ENCODE data around the gene CACNA1F. TPM values are rescaled to one million over a fixed set of nuclear protein-coding genes. Genes with fewer than 3 reads are reported as not detected.

The CACNA1F gene
- total and polyA plus RNA-seq, 10 of the 15 experiments (the other 5 are each of a cell fraction or from before 2014, with no cell fraction given), result 0.01 to 0.32 (median 0.05) TPM; not detected in 5

DNA sequence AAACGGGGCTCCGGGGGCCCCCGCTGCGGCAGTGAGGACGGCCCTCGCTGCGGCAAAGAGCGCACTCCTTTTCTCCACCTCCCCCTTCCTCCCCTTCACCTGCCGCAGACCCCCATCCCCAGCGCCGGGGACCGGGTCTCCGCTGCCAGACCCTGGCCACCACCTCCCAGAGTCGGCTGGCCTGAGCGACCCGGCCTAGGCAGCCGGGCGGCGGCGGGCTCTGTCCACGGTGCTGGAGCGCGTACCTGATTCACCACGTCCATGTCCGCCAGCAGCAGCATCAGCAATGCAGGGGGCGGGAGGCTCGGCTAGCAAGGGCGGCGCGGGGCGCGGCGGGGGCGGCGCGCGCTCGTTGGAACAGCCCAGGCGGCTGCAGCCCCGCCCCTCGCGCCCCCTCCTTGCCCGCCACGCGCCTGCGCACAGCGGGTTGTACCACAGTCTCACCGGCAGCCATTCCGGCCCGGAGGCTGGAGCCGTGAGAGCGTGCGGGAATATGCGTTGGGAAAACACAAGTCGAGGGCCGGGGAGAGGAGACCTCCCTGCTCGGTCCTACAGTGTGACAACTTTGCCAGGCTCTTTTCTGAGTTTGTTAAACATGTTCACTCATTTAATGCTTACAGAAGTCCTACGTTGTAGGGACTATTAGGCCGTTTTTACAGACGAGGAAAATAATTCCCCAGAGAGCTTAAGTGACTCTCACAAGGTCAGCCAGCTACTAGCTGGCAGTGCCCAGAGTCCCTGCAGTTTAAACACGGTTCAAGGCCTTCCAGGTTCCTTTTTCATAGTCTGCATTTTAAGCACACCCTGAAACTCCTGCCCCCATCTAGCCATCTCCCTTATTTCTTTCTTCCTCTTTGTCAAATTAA lies 33.0 kb downstream of the CACNA1F start, which contains the start of gene SYP (continued):
- peak; percentile 69; the same call in 1 of the 2 replicates for TF ChIP-seq TAF1 (IDR thresholded peaks at IDR 0.05; ENCODE audit: borderline replicate concordance, low read depth, low read length)
- TF ChIP-seq MXI1 (IDR thresholded peaks at IDR 0.05; ENCODE audit: low read depth, low read length), result 0 out of 2 replicates have a peak, but pooled peaks have one; percentile 54
- TF ChIP-seq EGR1 (IDR thresholded peaks at IDR 0.05; ENCODE audit: borderline replicate concordance in 1 of 2, low read depth in 2 of 2, low read length in 2 of 2), result peak; percentile 42 to 87
- peak in 1 of 2 experiments; percentile 54; a peak in 1 of 4 replicates for TF ChIP-seq BHLHE40 (IDR thresholded peaks at IDR 0.05; ENCODE audit: borderline replicate concordance in 1 of 2, low read depth in 2 of 2, low read length in 1 of 2)
- peak; percentile 90 for TF ChIP-seq YY1 (IDR thresholded peaks at IDR 0.05; ENCODE audit: low read depth, low read length)
- peak; percentile 63; the same call in 1 of the 2 replicates for TF ChIP-seq DPF2 (IDR thresholded peaks at IDR 0.05)
- no peak for TF ChIP-seq TARDBP (IDR thresholded peaks at IDR 0.05; ENCODE audit: borderline replicate concordance)
- TF ChIP-seq ZNF207 (IDR thresholded peaks at IDR 0.05; ENCODE audit: borderline replicate concordance), result peak; percentile 67; the same call in 1 of the 2 replicates
- peak; percentile 52 for TF ChIP-seq SP1 (IDR thresholded peaks at IDR 0.05; ENCODE audit: low read depth, low read length)
- TF ChIP-seq SUZ12 (IDR thresholded peaks at IDR 0.05; ENCODE audit: unreplicated experiment), result no peak
- TF ChIP-seq, protein P1, sequence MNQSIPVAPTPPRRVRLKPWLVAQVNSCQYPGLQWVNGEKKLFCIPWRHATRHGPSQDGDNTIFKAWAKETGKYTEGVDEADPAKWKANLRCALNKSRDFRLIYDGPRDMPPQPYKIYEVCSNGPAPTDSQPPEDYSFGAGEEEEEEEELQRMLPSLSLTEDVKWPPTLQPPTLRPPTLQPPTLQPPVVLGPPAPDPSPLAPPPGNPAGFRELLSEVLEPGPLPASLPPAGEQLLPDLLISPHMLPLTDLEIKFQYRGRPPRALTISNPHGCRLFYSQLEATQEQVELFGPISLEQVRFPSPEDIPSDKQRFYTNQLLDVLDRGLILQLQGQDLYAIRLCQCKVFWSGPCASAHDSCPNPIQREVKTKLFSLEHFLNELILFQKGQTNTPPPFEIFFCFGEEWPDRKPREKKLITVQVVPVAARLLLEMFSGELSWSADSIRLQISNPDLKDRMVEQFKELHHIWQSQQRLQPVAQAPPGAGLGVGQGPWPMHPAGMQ (IDR thresholded peaks at IDR 0.05; ENCODE audit: borderline replicate concordance), result no peak
- no peak for TF ChIP-seq BRCA1 (IDR thresholded peaks at IDR 0.05; ENCODE audit: low read depth, low read length)
- TF ChIP-seq NR2F1 (conservative IDR thresholded peaks at IDR 0.05), result 0 out of 2 replicates have a peak, but pooled peaks have one; percentile 43

Measured in GM12878 (cell line).